Sigmoid colon (tissue), 4 donors: ENCODE data around the gene CTSW.
A peak's percentile ranks its signal among the peaks of the same experiment; 100 is the strongest.

Experiments used
- CTCF ChIP-seq, 4 experiments: fragments of 450-650 bp in 3 of 4; fragments of 200-600 bp in 1 of 4; IDR thresholded peaks; one replicate each; pipeline ENCODE4 v1.5.1; 2016 to 2019; ENCODE audit warnings: antibody characterized with exemption in 4 of 4, mild to moderate bottlenecking in 3 of 4, moderate library complexity in 2 of 4
- EP300 ChIP-seq, 4 donors: sonication (generic); formaldehyde crosslinking; IDR thresholded peaks; one replicate each; pipeline ENCODE4 v1.6.1; 2017; ENCODE audit warnings: antibody characterized with exemption in 4 of 4
- POLR2A ChIP-seq, 2 donors: fragments of 450-650 bp; IDR thresholded peaks; one replicate each; pipeline ENCODE4 v1.6.1; 2016; ENCODE audit warnings: antibody characterized with exemption in 2 of 2, mild to moderate bottlenecking in 2 of 2, moderate library complexity in 2 of 2

GRCh38 chr11:65890324-65891218 is 10.9 kb downstream of the CTSW start, which contains the start of gene CCDC85B:
- TF ChIP-seq CTCF (IDR thresholded peaks at IDR 0.05) (no peak), POLR2A (IDR thresholded peaks at IDR 0.05) (peak; percentile 70 to 79), EP300 (IDR thresholded peaks at IDR 0.05) (no peak)
